Activated naive CD4-positive, alpha-beta T cell treated with anti-CD3 and anti-CD28 coated beads for 36 hours (primary cell): ENCODE data around the gene PLEKHO1. TPM values are rescaled to one million over a fixed set of nuclear protein-coding genes. Genes with fewer than 3 reads are reported as not detected.

Experiments
- CTCF ChIA-PET: fragments of 350-600 bp; sonication (Branson Sonifier 250); formaldehyde crosslinking; loops from one replicate; lab custom pipeline; 2021; ENCODE audit warnings: antibody characterized with exemption; lab: Charles Lee
- DNase-seq: peaks from one replicate; pipeline ENCODE4 v3.0.0-alpha.2; 2020
- H3K27ac Mint-ChIP-seq: one replicate; pipeline ENCODE4 v1.8.0; 2021; ENCODE audit warnings: mild to moderate bottlenecking, mixed read lengths
- H3K27me3 Mint-ChIP-seq: one replicate; pipeline ENCODE4 v1.8.0; 2021; ENCODE audit warnings: low read depth, mixed read lengths
- H3K36me3 Mint-ChIP-seq: one replicate; pipeline ENCODE4 v1.8.0; 2021; ENCODE audit warnings: low read depth, mixed read lengths
- H3K4me1 Mint-ChIP-seq: one replicate; pipeline ENCODE4 v1.8.0; 2021; ENCODE audit warnings: low read depth, mixed read lengths
- H3K4me3 Mint-ChIP-seq: one replicate; pipeline ENCODE4 v1.8.0; 2021; ENCODE audit warnings: mild to moderate bottlenecking, moderate library complexity, mixed read lengths
- H3K9me3 Mint-ChIP-seq: one replicate; pipeline ENCODE4 v1.8.0; 2021; ENCODE audit warnings: mixed read lengths
- intact Hi-C: fragments of 100-400 bp; cut with micrococcal nuclease; formaldehyde crosslinking; loops from one replicate; pipeline ENCODE4 v1.15.1; 2023
- total RNA-seq, 2 experiments: library from RNA; stranded (reverse); gene quantifications; one replicate each; pipeline ENCODE4 v1.2.3, GENCODE V29; 2021

Gene PLEKHO1
- total RNA-seq, result 1 to 10 TPM; 4.4 to 4.7 TPM

- peak within 1 kb of the TSS; percentile 72 for H3K27ac Mint-ChIP-seq
- intact Hi-C loops, result loop anchor here (2.0 kb wide), 1 partner anchor 39 kb away; no protein-coding TSS in a partner anchor
- peak; percentile 81 for DNase-seq
- no peaks in the 10 kb centered on the region for H3K36me3 Mint-ChIP-seq
- H3K9me3 Mint-ChIP-seq, result no peaks in the 10 kb centered on the region
- peaks cover 44% of the 10 kb centered on the region for H3K4me1 Mint-ChIP-seq
- CTCF ChIA-PET, result interaction anchor here (0.8 to 1.0 kb wide), 2 partner anchors 16 to 81 kb away, joined by 3 read pairs; no protein-coding TSS in a partner anchor
- H3K4me3 Mint-ChIP-seq, result peak within 1 kb of the TSS; percentile 75
- H3K27me3 Mint-ChIP-seq, result no peaks in the 10 kb centered on the region
Measured at GRCh38 chr1:150149271-150150132, at the start of gene PLEKHO1. PLEKHO1 (plus strand) TSS chr1:150149916; CDS start chr1:150150258, 342 bp downstream.

- CTCF ChIA-PET, result interaction anchor here (0.6 to 1.6 kb wide), 5 partner anchors 33 to 67 kb away, joined by 3 to 7 read pairs (median 4); no protein-coding TSS in a partner anchor
- Mint-ChIP-seq H3K4me3 (no peak overlapping the region), H3K27me3 (no peaks in the 10 kb centered on the region), H3K4me1 (peaks cover 41% of the 10 kb centered on the region), H3K36me3 (peaks cover 6% of the 10 kb centered on the region), H3K27ac (no peak overlapping the region), H3K9me3 (no peaks in the 10 kb centered on the region)
- intact Hi-C loops, result no loop called here
- DNase-seq, result no peak
Measured at GRCh38 chr1:150102986-150103385, 46.7 kb upstream of the PLEKHO1 start.

GRCh38 chr1:150106341-150106740 is 43.4 kb upstream of the PLEKHO1 start:
- CTCF ChIA-PET, result no interaction called here
- intact Hi-C loops, result no loop called here

GRCh38 chr1:150109586-150109985 is 40.1 kb upstream of the PLEKHO1 start:
- CTCF ChIA-PET, result interaction anchor here (0.6 to 1.0 kb wide), 3 partner anchors 9 to 59 kb away, joined by 3 to 4 read pairs (median 3); no protein-coding TSS in a partner anchor
- no peaks in the 10 kb centered on the region for H3K9me3 Mint-ChIP-seq
- intact Hi-C loops, result loop anchor here (2.0 kb wide), 1 partner anchor 51 kb away; no protein-coding TSS in a partner anchor
- peak overlapping the region; percentile 79 for H3K27ac Mint-ChIP-seq
- H3K36me3 Mint-ChIP-seq, result peaks cover 14% of the 10 kb centered on the region
- DNase-seq, result no peak
- peaks cover 60% of the 10 kb centered on the region for H3K4me1 Mint-ChIP-seq
- H3K27me3 Mint-ChIP-seq, result no peaks in the 10 kb centered on the region
- H3K4me3 Mint-ChIP-seq, result peak overlapping the region; percentile 57

More at GRCh38 chr1:150106341-150106740, 43.4 kb upstream of the PLEKHO1 start:
- Mint-ChIP-seq H3K27ac (peak overlapping the region; percentile 43), H3K36me3 (no peaks in the 10 kb centered on the region), H3K9me3 (no peaks in the 10 kb centered on the region), H3K27me3 (no peaks in the 10 kb centered on the region), H3K4me3 (no peak overlapping the region), H3K4me1 (peaks cover 69% of the 10 kb centered on the region)
- DNase-seq, result peak; percentile 15

- CTCF ChIA-PET, result interaction anchor here (0.6 to 1.0 kb wide), 2 partner anchors 55 to 60 kb away, joined by 3 to 4 read pairs; no protein-coding TSS in a partner anchor
- Mint-ChIP-seq H3K27ac (peak overlapping the region; percentile 79), H3K9me3 (peaks cover 2% of the 10 kb centered on the region), H3K36me3 (peaks cover 16% of the 10 kb centered on the region), H3K4me1 (peaks cover 58% of the 10 kb centered on the region), H3K27me3 (no peaks in the 10 kb centered on the region), H3K4me3 (peak overlapping the region; percentile 57)
- intact Hi-C loops, result loop anchor here (2.0 kb wide), 2 partner anchors 17 to 41 kb away; no protein-coding TSS in a partner anchor
- DNase-seq, result no peak
Measured at GRCh38 chr1:150110116-150110515, 39.6 kb upstream of the PLEKHO1 start.

GRCh38 chr1:150111670-150112069 is 38.0 kb upstream of the PLEKHO1 start:
- Mint-ChIP-seq H3K9me3 (peaks cover 6% of the 10 kb centered on the region), H3K27ac (peak overlapping the region; percentile 19), H3K4me1 (peaks cover 42% of the 10 kb centered on the region), H3K4me3 (peak overlapping the region; percentile 3), H3K36me3 (peaks cover 22% of the 10 kb centered on the region), H3K27me3 (no peaks in the 10 kb centered on the region)
- no peak for DNase-seq
- intact Hi-C loops, result loop anchor here (2.0 kb wide), 2 partner anchors 15 to 39 kb away; no protein-coding TSS in a partner anchor
- CTCF ChIA-PET, result no interaction called here

GRCh38 chr1:150115121-150115520 is 34.6 kb upstream of the PLEKHO1 start:
- Mint-ChIP-seq H3K36me3 (peaks cover 22% of the 10 kb centered on the region), H3K4me1 (peaks cover 12% of the 10 kb centered on the region), H3K27ac (no peak overlapping the region), H3K27me3 (no peaks in the 10 kb centered on the region), H3K4me3 (no peak overlapping the region), H3K9me3 (peaks cover 6% of the 10 kb centered on the region)
- CTCF ChIA-PET, result no interaction called here
- intact Hi-C loops, result no loop called here
- no peak for DNase-seq

- Mint-ChIP-seq H3K4me1 (peaks cover 7% of the 10 kb centered on the region), H3K9me3 (peaks cover 6% of the 10 kb centered on the region), H3K27me3 (no peaks in the 10 kb centered on the region), H3K4me3 (no peak overlapping the region), H3K27ac (no peak overlapping the region), H3K36me3 (peaks cover 18% of the 10 kb centered on the region)
- DNase-seq, result no peak
- intact Hi-C loops, result no loop called here
- CTCF ChIA-PET, result no interaction called here
Measured at GRCh38 chr1:150118716-150119115, 31.0 kb upstream of the PLEKHO1 start.

- H3K36me3 Mint-ChIP-seq, result peaks cover 3% of the 10 kb centered on the region
- intact Hi-C loops, result no loop called here
- DNase-seq, result no peak
Measured at GRCh38 chr1:150121236-150121862, 28.4 kb upstream of the PLEKHO1 start.

GRCh38 chr1:150126811-150127210 is 22.9 kb upstream of the PLEKHO1 start:
- Mint-ChIP-seq H3K9me3 (no peaks in the 10 kb centered on the region), H3K36me3 (peaks cover 3% of the 10 kb centered on the region), H3K4me3 (no peak overlapping the region), H3K4me1 (peaks cover 16% of the 10 kb centered on the region), H3K27ac (no peak overlapping the region), H3K27me3 (no peaks in the 10 kb centered on the region)
- intact Hi-C loops, result loop anchor here (2.0 kb wide), 1 partner anchor 16 kb away; no protein-coding TSS in a partner anchor
- no peak for DNase-seq
- CTCF ChIA-PET, result interaction anchor here (1.6 kb wide), 1 partner anchor 61 kb away, joined by 6 read pairs; no protein-coding TSS in a partner anchor

More at GRCh38 chr1:150121236-150121862, 28.4 kb upstream of the PLEKHO1 start:
- no peak overlapping the region for H3K27ac Mint-ChIP-seq
- CTCF ChIA-PET, result no interaction called here
- no peaks in the 10 kb centered on the region for H3K9me3 Mint-ChIP-seq
- H3K4me3 Mint-ChIP-seq, result no peak overlapping the region
- no peaks in the 10 kb centered on the region for H3K27me3 Mint-ChIP-seq
- H3K4me1 Mint-ChIP-seq, result peaks cover 7% of the 10 kb centered on the region

- no peak for DNase-seq
- Mint-ChIP-seq H3K9me3 (no peaks in the 10 kb centered on the region), H3K36me3 (peaks cover 1% of the 10 kb centered on the region), H3K4me1 (peaks cover 15% of the 10 kb centered on the region), H3K27ac (no peak overlapping the region), H3K27me3 (no peaks in the 10 kb centered on the region), H3K4me3 (no peak overlapping the region)
- CTCF ChIA-PET, result interaction anchor here (1.3 to 1.6 kb wide), 2 partner anchors 40 to 60 kb away, joined by 4 to 6 read pairs; no protein-coding TSS in a partner anchor
- intact Hi-C loops, result loop anchor here (2.0 kb wide), 1 partner anchor 17 kb away; no protein-coding TSS in a partner anchor
Measured at GRCh38 chr1:150127464-150127863, 22.3 kb upstream of the PLEKHO1 start.

- peak; percentile 66 for DNase-seq
- H3K36me3 Mint-ChIP-seq, result peaks cover 1% of the 10 kb centered on the region
- peaks cover 15% of the 10 kb centered on the region for H3K4me1 Mint-ChIP-seq
- H3K27ac Mint-ChIP-seq, result peak overlapping the region; percentile 69
- H3K9me3 Mint-ChIP-seq, result no peaks in the 10 kb centered on the region
- H3K4me3 Mint-ChIP-seq, result no peak overlapping the region
- no peaks in the 10 kb centered on the region for H3K27me3 Mint-ChIP-seq
- CTCF ChIA-PET, result interaction anchor here (1.3 to 1.6 kb wide), 2 partner anchors 39 to 60 kb away, joined by 4 to 6 read pairs; no protein-coding TSS in a partner anchor
- intact Hi-C loops, result loop anchor here (2.0 kb wide), 1 partner anchor 17 kb away; no protein-coding TSS in a partner anchor
Measured at GRCh38 chr1:150127868-150128267, 21.8 kb upstream of the PLEKHO1 start.
